BE2C (cell line): ENCODE data around the gene MN1. TPM values are rescaled to one million over a fixed set of nuclear protein-coding genes. Genes with fewer than 3 reads are reported as not detected.

Source experiments
- DNase-seq: peaks from one replicate; pipeline ENCODE4 v3.0.0-alpha.2; 2020
- H3K27me3 ChIP-seq: fragments of 250-450 bp; sonication (Bioruptor Pico); 2 replicates; pipeline ENCODE4 v1.5.1; 2020; ENCODE audit warnings: mild to moderate bottlenecking
- H3K36me3 ChIP-seq: fragments of 250-450 bp; sonication (Bioruptor Pico); 2 replicates; pipeline ENCODE4 v1.5.1; 2020; ENCODE audit warnings: mild to moderate bottlenecking
- H3K4me1 ChIP-seq: fragments of 250-450 bp; sonication (Bioruptor Pico); 2 replicates; pipeline ENCODE4 v1.5.1; 2020
- H3K4me3 ChIP-seq: 2 replicates; pipeline ENCODE4 v1.5.1; 2011; ENCODE audit warnings: low read depth, low read length
- H3K9me3 ChIP-seq: fragments of 250-450 bp; sonication (Bioruptor Pico); 2 replicates; pipeline ENCODE4 v1.5.1; 2020
- CTCF ChIP-seq: IDR thresholded peaks from 2 replicates; pipeline ENCODE4 v1.5.1; 2012; ENCODE audit warnings: mild to moderate bottlenecking, low read depth, low read length
- polyA plus RNA-seq: library from polyadenylated mRNA; unstranded; fragments of >200 nt; gene quantifications from one replicate; pipeline ENCODE4 v1.2.1, GENCODE V29; 2012; ENCODE audit warnings: low read depth, missing spikeins; ENCODE audit not compliant: insufficient read length, insufficient read depth

The MN1 gene
- polyA plus RNA-seq = 0.46 TPM

- no peak for TF ChIP-seq CTCF
- Histone ChIP-seq H3K36me3 (no peaks in the 10 kb centered on the region), H3K4me1 (no peaks in the 10 kb centered on the region), H3K9me3 (no peaks in the 10 kb centered on the region), H3K4me3 (peak within 1 kb of the TSS; percentile 49), H3K27me3 (peaks cover 69% of the 10 kb centered on the region)
- no peak for DNase-seq
Measured at GRCh38 chr22:27801616-27802345, at the start of gene MN1. TSS of gene MN1 (minus strand) at chr22:27801756. CDS start at chr22:27800543, 1,213 bp downstream.

- no peak for TF ChIP-seq CTCF
- Histone ChIP-seq H3K4me1 (peaks cover 35% of the 10 kb centered on the region), H3K36me3 (peaks cover 51% of the 10 kb centered on the region)
Measured at GRCh38 chr22:27850000-27850521, 48.5 kb upstream of the MN1 start.

GRCh38 chr22:27848005-27848404 lies 46.4 kb upstream of the MN1 start:
- TF ChIP-seq CTCF = no peak
- no peaks in the 10 kb centered on the region for H3K27me3 ChIP-seq
- H3K4me1 ChIP-seq = peaks cover 21% of the 10 kb centered on the region
- no peak overlapping the region for H3K4me3 ChIP-seq
- H3K9me3 ChIP-seq = no peaks in the 10 kb centered on the region
- no peak for DNase-seq
- H3K36me3 ChIP-seq = peaks cover 34% of the 10 kb centered on the region

More at GRCh38 chr22:27850000-27850521, 48.5 kb upstream of the MN1 start:
- DNase-seq = no peak
- H3K4me3 ChIP-seq = no peak overlapping the region
- H3K9me3 ChIP-seq = no peaks in the 10 kb centered on the region
- H3K27me3 ChIP-seq = no peaks in the 10 kb centered on the region

- no peak for TF ChIP-seq CTCF
- no peak for DNase-seq
- peaks cover 25% of the 10 kb centered on the region for H3K4me1 ChIP-seq
- no peak overlapping the region for H3K4me3 ChIP-seq
- peaks cover 28% of the 10 kb centered on the region for H3K36me3 ChIP-seq
- no peaks in the 10 kb centered on the region for H3K27me3 ChIP-seq
- H3K9me3 ChIP-seq = no peaks in the 10 kb centered on the region
Measured at GRCh38 chr22:27846910-27847309, 45.4 kb upstream of the MN1 start.

GRCh38 chr22:27846248-27846757 lies 44.7 kb upstream of the MN1 start:
- DNase-seq = no peak
- Histone ChIP-seq H3K36me3 (peaks cover 23% of the 10 kb centered on the region), H3K4me1 (peaks cover 22% of the 10 kb centered on the region), H3K4me3 (no peak overlapping the region), H3K9me3 (no peaks in the 10 kb centered on the region), H3K27me3 (no peaks in the 10 kb centered on the region)
- no peak for TF ChIP-seq CTCF

- no peaks in the 10 kb centered on the region for H3K9me3 ChIP-seq
- TF ChIP-seq CTCF = no peak
- no peaks in the 10 kb centered on the region for H3K27me3 ChIP-seq
- H3K4me1 ChIP-seq = peaks cover 19% of the 10 kb centered on the region
- H3K4me3 ChIP-seq = no peak overlapping the region
- no peak for DNase-seq
- H3K36me3 ChIP-seq = peaks cover 16% of the 10 kb centered on the region
Measured at GRCh38 chr22:27845644-27846043, 44.1 kb upstream of the MN1 start.
